ENCODE data around the gene GPC5.

Gene GPC5

DNA sequence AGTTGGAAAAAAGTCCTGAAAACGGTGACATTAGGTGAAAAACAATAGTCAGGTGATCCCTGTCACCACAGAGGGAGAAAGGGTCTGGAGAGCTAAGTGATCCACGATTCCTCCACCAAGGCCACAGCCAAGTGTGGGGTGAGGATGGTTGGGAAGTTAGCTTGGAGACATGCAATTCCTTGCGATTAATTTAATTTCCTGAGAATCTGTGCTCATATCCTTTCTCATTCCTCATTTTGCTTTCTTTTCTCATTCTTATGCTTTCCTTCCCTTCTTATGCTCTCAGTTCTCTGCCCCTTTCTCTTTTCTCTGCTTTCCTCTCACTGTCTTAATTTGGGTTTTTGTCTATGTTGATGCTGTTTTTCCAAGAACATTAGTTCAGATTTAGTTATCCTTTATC is 68.8 kb downstream of the GPC5 start:
- no peak for DNase-seq

GRCh38 chr13:91468301-91468700 is 69.9 kb downstream of the GPC5 start:
- DNase-seq = no peak

GRCh38 chr13:91470084-91470621 is 71.7 kb downstream of the GPC5 start:
- DNase-seq = no peak

- no peak for DNase-seq
Observed at GRCh38 chr13:91470681-91471080, 72.3 kb downstream of the GPC5 start.

- no peak for DNase-seq
Observed at GRCh38 chr13:91482427-91482826, 84.0 kb downstream of the GPC5 start.

DNA sequence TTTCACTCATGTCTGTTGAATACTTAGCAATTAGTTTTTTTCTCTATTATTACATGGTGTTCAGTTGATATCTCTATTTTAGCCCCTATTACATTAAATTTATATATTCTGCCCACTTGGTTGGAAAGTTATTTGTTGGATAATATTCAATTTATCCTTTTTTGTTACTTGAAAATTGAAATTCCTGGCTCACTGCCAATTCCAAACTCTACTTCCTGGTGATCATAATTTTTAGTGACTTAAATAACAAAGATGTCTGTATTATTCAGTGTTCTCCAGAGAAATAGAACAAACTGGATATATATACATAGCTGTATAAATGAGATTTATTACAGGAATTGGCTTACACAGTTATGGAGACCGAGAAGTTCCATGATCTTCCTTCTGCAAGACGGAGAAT is 93.6 kb downstream of the GPC5 start:
- no peak for DNase-seq

DNA sequence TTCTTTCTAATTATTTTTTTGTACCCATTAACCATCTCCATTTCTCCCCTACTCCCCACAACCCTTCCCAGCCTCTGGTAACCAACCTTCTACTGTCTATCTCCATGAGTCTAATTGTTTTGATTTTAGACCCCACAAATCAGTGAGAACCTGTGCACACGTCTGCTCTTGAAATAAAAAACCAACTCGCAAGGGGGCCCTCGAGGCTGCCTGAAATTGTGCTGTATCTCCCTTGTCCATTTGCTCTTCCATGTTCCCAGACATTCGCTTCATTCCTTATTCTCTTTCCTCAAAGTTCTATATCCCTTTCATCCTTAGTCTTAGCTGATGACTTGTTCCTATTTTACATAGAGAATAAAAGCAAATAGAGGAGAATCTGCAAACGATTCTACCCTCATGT is 95.0 kb downstream of the GPC5 start:
- no peak for DNase-seq

- DNase-seq = no peak
Observed at GRCh38 chr13:91498298-91498697, 99.9 kb downstream of the GPC5 start.

DNA sequence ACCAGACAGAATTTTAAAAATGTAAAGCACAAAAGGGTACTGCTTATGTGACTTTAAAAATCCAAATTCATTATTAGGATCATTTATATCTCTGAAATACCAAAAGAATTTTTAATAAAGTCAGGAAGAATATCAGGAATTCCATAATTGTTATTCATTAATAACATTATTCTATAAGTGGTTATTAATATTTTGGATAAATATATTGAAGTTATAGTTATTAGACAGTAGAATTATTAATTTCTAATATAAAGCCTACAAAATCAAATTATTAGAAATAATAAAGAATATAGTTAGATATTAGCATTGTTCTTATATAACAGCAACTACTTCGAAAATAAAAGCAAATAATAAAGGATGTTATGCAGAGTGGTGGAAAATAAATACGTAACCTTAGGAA is 105.8 kb downstream of the GPC5 start:
- DNase-seq = no peak

GRCh38 chr13:91506759-91507158 is 108.3 kb downstream of the GPC5 start:
- DNase-seq = no peak

DNA sequence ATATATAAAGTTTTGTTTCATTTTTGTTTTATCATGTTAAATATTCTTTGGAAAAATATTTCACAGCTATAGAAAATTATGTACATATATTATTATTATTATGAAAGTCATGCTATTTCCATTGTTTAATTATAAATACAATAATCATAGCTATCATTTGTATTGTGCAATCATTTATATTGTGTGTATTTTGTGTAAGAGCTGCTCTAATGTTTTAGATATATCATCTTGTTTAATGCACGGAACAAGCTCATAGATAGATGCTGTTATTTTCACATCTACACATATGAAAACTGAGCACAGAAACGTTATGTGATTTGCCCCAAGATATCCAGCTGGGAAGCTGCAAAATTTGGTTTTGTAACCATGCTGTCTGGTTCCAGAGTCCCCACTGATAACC is 111.6 kb downstream of the GPC5 start:
- DNase-seq = no peak

- no peak for DNase-seq
Observed at GRCh38 chr13:91513790-91514189, 115.4 kb downstream of the GPC5 start.

DNA sequence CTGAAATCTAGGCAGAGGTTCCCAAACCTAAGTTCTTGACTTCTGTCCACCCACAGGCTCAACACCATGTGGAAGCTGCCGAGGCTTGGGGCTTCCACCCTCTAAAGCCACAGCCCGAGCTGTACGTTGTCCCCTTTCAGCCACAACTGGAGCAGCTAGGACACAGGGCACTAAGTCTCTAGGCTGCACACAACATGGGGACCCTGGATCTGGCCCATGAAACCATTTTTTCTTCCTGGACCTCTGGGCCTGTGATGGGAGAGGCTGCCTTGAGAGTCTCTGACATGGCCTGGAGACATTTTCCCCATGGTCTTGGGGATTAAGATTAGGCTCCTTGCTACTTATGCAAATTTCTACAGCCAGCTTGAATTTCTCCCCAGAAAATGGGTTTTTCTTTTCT is 118.4 kb downstream of the GPC5 start:
- no peak for DNase-seq

GRCh38 chr13:91520952-91521351 is 122.5 kb downstream of the GPC5 start:
- DNase-seq = peak; percentile 66

DNA sequence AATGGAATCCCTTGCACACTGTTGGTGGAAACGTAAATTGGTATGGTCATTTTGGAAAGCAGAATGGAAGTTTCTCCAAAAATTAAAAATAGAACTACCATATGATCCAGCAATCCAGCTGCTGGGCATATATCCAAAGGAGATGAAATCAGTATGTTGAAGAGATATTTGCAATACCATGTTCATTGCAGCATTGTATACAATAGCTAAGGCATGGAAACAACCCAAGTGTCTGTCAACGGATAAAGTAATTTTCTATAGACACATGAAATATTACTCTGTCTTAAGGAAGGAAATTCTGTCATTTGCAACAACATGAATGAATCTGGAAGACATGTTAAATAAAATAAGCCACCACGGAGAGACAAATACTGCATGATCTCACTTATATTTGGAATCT is 124.7 kb downstream of the GPC5 start:
- DNase-seq = no peak

GRCh38 chr13:91526543-91527033 is 128.2 kb downstream of the GPC5 start:
- DNase-seq = no peak

GRCh38 chr13:91529739-91530482 is 131.5 kb downstream of the GPC5 start:
- DNase-seq = no peak

DNA sequence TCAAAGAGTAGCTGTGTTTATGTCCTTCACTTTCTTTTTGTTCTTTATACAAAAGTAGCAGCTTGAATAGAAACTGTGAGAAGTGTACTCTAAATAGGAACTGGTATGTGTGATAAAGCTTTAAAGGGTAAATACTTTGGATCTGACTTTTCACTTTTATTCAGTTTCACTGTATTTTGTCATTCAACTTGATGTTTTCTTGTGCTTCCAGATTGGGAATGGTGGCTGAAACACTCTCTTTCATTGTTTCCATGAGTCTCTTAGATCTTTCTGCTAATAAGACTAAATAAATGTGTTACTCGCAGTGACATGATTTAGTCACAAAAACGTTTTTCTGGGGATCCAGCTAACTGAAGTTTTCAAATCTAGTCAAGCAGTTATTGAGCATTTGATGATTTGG is 133.2 kb downstream of the GPC5 start:
- no peak for DNase-seq

DNA sequence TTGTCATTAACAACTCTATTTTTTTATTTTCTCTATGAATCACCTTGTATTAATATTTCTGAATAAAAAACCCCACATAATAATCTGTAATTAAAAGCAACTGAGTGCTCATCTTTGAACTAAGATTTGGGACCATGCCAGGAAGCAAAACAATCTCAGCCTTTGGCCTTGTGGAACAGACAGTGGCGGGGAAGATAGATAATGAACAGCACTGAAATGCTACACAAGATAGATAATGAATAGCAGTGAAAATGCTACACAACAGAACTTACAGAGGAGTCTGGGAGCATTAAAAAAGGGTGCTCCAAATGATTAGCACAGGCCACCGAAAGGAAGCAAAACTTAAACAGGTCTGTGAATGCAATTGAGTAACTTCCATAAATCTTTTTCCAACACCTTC is 134.9 kb downstream of the GPC5 start:
- no peak for DNase-seq

DNA sequence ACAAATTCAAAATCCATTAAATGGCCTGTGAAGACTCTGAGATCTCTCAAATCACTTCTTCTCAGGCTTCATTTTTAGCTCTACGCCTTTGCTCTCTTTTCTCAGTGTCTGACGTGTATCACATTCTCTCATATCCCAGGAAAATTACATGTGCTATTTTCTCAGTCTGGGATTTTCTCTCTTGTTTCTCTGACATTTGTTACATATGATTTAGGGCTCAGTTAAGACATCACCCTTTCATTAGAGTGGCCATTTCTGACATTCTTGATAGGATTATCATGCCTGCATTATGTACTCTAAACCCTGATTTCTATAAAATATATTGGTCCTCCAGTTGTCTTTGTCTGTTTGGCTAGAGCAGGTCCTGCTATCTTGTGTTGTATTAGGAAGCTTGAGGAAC is 136.6 kb downstream of the GPC5 start:
- DNase-seq = no peak

GRCh38 chr13:91537376-91537775 is 139.0 kb downstream of the GPC5 start:
- DNase-seq = no peak

GRCh38 chr13:91539286-91540157 is 141.1 kb downstream of the GPC5 start:
- no peak for DNase-seq

- no peak for DNase-seq
Observed at GRCh38 chr13:91540158-91540736, 141.8 kb downstream of the GPC5 start.

DNA sequence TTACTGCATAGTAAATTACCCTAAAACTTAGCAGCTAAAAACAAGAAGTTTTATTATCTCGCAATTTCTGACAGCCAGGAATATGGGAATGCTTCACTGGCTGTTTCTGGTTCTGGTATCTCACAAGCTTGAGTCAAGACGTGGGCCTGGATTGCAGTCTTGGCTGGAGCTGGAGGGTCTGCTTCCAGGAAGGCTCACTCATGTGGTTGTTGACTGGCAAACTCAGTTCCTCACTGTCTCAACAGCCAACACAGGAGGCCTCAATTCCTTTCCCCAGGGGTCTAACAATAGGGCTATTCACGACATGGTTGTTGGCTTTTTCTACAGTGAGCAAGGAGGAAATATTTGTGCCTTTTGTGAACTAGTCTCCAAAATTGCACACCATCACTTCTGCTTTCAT is 146.3 kb downstream of the GPC5 start:
- DNase-seq = peak; percentile 3

Data from NCI-H69 (cell line).